Muscle of arm (tissue), 14 donors: ENCODE measurements around the gene PDE3B. TPM values are rescaled to one million over a fixed set of nuclear protein-coding genes. Genes with fewer than 3 reads are reported as not detected.
"Not testable (repeated sequence)": the region's sequence is repeated elsewhere in the genome, so short reads cannot be mapped to it uniquely, and the experiment has no call there.

Experiments used
- DNase-seq: peaks from one replicate; pipeline ENCODE4 v3.0.0-alpha.2; 2013
- long read RNA-seq, 11 donors: transcript quantifications; one replicate each; lab custom pipeline, GENCODE V29; 2026
- polyA plus RNA-seq, 12 donors: library from polyadenylated mRNA; unstranded; fragments of 120-200 nt; gene quantifications; one replicate each; pipeline ENCODE4 v1.2.1, GENCODE V29; 2013; ENCODE audit not compliant: insufficient read length in 12 of 12

Gene PDE3B
- 1 to 10 TPM in 11 of 12 donors, not detected in 1; 1.3 to 5.6 (median 2.1) TPM for polyA plus RNA-seq
- long read RNA-seq, donor 1, full-length matches to known transcripts, result 3 of 13 reads
- long read RNA-seq, donor 1, partial matches to known transcripts, result 10 of 13 reads
- long read RNA-seq, donor 1, other reads (novel, unspliced or antisense), result 0 of 13 reads
- long read RNA-seq, donor 2, result 0 reads
- long read RNA-seq, donor 3, result 0 reads
- long read RNA-seq, donor 4, result 0 reads
- long read RNA-seq, donor 5, result 0 reads
- long read RNA-seq, donor 6, full-length matches to known transcripts, result 1 of 1 reads
- long read RNA-seq, donor 6, partial matches to known transcripts, result 0 of 1 reads
- long read RNA-seq, donor 6, other reads (novel, unspliced or antisense), result 0 of 1 reads
- long read RNA-seq, donor 7, full-length matches to known transcripts, result 1 of 1 reads
- long read RNA-seq, donor 7, partial matches to known transcripts, result 0 of 1 reads
- long read RNA-seq, donor 7, other reads (novel, unspliced or antisense), result 0 of 1 reads
- long read RNA-seq, donor 8, result 0 reads
- long read RNA-seq, donor 9, result 0 reads
- long read RNA-seq, donor 10, result 0 reads
- long read RNA-seq, donor 11, result 0 reads

- DNase-seq, result peak; percentile 57
These were observed at the start of gene PDE3B for GRCh38 chr11:14643697-14644225. TSS of gene PDE3B (plus strand) at chr11:14643804. CDS start at chr11:14644076, 272 bp downstream.

DNA sequence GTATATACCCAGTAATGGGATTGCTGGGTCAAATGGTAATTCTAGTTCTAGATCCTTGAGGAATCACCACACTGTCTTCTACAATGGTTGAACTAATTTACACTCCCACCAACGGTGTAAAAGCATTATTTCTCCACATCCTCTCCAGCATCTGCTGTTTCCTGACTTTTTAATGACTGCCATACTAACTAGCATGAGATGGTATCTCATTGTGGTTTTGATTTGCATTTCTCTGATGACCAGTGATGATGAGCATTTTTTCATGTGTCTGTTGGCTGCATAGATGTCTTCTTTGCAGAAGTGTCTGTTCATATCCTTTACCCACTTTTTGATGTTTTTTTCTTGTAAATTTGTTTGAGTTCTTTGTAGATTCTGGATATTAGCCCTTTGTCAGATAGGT, 48.3 kb upstream of the PDE3B start:
- DNase-seq, result not testable (repeated sequence)

DNA sequence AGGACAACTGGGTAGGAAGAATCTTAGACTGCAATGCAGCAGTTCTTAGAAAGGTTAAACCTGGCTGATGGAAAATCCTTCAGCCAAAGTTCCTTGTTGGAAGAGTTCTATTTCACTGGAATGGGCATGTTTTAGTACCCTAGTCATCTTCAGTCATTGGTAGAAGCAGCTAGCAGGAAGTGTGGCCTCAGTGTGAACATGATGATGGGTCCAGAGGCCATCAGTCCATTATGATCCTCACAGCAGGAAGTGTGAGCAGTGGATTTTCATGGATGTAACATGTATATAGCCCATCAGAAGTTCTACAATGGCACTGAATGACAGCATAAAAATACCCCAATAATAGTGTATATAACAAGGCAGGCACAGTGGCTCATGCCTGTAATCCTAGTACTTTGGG, 35.9 kb upstream of the PDE3B start:
- DNase-seq, result no peak

DNA sequence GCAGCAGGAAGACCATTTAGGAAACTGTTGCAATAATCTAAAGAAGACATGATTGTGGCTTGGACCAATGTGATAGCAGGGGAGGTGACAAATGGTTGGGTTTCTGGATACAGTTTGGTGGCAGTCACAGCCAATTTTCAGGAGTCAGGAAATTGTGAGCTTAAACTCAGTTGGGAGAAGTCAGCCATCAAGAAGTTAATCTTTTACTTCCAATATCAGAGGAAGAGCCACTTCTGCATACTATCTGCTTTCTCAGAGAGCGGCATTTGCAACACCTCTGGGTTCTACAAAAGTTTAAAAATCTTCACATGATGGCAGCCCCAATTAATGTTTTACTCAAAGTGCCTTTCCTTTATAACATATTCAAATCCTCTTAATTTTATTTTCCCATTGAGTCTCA, 33.7 kb upstream of the PDE3B start:
- DNase-seq, result no peak

GRCh38 chr11:14611939-14612338, 31.7 kb upstream of the PDE3B start:
- DNase-seq, result no peak

- DNase-seq, result no peak
These were observed 30.9 kb upstream of the PDE3B start for GRCh38 chr11:14612694-14613093.

DNA sequence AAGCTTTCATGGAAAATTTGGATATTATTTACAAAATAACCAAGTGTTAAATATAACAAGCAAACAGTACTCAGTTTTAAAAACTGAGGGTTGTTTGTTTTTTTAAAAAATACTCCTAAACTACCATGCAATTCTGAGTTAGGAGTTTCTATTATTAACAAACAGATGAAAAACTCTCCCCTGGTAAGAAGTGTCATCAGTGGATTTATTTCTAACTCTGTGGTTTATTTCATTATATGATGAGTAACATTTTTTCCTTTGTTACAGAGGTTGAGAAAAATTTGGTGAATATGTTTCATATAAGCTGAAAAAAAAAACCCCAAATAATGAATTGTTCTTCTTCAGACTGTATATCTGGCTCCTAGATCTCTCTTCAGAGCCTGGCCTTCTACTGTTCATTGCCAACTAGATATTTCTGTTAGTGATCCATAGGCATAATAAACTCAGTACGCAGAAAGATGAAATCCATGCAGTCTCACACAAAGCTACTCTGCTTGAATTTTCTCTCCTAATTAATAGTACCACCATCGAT, 29.4 kb upstream of the PDE3B start:
- no peak for DNase-seq

GRCh38 chr11:14617241-14618027, 26.2 kb upstream of the PDE3B start:
- no peak for DNase-seq

- DNase-seq, result no peak
These were observed 25.5 kb upstream of the PDE3B start for GRCh38 chr11:14618060-14618459.

DNA sequence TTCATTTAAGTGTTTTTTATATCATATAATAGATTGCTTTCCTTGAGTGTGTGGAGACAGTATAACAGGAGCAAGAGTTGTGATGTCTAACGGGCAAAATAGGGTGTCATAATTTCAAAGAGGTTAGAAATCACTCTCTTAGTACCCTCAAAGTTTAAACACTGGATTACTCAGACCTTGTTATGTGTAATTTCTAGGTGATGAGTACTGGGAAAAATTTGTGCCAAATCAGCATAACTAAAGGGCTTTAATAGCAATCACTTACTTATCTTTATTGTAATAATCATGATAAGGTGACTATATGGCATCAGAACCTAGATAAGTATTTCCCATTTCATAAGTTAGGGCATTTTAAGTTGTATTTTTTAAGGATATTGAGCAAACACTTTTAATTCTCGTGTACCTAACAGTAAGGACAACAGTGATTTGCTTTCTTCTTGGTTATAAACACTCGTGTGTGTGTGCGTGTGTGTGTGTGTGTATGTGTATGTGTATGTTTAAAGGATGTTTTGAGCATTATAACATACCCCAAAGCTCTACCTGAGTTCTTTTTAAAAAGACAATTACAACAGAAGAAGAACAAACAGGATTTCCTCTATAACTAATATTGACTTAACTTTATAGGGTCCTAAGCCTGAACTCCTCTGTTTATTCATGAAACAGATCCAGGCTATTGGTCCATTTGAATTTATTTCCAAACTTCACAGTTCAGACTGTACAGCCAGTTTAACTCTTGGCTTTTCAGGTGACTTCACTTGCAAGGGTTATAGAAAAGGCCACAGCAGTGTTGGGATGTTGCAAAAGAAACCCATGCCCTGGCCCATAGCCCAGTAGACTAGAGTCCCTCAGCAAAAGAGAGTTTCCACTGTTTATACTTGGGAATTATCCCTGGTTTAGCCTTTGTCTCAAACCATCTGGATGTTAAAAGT, 23.7 kb upstream of the PDE3B start:
- no peak for DNase-seq

GRCh38 chr11:14622223-14622954, 21.2 kb upstream of the PDE3B start:
- DNase-seq, result no peak

DNA sequence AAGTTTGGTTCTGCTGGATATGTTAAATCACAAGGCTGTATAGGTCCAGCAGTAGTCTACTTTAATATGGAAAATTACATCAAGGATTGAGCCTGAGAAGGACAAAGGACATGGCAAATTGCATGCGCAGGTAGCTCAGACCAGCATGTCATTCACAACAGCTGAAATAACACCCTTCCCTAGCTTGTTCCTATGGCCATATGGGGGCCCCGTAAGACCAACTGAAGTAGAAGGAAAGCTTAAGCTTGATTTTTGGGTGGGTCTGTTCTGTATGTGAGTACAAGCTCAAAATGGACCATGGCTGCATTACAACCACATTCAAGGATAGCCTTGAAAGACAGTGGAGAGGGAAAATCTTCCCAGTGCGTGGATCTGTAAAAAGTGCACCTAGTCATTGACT, 20.6 kb upstream of the PDE3B start:
- no peak for DNase-seq

- no peak for DNase-seq
These were observed 17.9 kb upstream of the PDE3B start for GRCh38 chr11:14625586-14626205.

DNA sequence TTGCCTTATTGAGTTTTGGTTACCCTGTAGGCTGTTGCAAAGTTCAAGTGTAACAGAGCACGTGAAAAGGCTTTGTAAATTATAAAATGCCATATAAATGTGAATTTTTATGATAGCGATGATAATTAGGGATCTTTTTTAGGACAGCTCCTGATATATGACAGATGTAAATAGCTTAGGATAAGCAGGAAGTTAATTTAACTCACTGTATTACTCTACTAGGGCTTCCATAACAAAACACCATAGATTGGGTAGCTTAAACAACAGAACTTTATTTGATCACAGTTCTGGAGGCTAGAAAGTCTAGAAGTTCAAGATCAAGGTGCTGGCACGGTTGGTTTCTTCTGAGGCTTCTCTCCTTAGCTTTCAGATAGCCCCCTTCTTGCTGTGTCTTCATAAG, 17.0 kb upstream of the PDE3B start:
- no peak for DNase-seq

- DNase-seq, result not testable (repeated sequence)
These were observed 9.9 kb upstream of the PDE3B start for GRCh38 chr11:14633506-14634224.

DNA sequence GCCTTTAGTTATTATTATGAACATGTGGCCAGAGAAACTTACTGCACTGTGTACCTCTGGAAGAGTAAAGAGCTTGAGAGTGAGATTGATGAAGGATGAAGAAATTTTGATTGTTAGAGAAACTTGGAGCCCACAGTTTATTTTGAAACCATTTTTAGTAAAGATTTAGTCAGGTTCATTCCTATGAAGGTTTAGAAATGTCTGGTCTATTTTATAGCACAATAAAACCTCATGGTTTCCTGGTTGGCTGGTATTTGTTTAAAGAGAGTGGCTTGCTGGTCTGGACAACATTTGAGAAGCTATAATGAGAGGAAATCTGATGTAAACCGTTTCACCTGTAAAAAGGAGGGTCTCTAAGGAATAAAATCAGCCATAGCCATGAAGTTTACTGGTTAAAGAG, 8.8 kb upstream of the PDE3B start:
- DNase-seq, result no peak

GRCh38 chr11:14635546-14635945, 8.1 kb upstream of the PDE3B start:
- DNase-seq, result no peak

DNA sequence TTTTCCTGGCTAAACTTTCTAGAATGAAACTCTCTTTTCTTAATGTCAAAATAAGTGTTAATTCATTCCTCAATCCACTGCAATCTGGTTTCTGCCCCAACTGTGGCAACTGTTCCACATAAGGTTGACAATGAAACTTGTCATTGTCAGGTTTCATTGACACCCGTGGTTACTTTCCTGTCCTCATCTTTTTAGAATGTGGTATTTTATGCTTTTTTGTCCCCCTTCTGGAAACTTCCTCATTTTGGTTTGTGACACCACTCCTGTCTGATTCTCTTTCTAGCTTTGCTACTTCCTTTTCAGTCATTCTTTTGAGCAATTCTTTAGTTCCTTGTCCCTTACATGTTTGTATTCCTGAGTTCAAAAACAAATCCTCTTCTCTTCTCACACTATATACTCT, 7.5 kb upstream of the PDE3B start:
- no peak for DNase-seq

DNA sequence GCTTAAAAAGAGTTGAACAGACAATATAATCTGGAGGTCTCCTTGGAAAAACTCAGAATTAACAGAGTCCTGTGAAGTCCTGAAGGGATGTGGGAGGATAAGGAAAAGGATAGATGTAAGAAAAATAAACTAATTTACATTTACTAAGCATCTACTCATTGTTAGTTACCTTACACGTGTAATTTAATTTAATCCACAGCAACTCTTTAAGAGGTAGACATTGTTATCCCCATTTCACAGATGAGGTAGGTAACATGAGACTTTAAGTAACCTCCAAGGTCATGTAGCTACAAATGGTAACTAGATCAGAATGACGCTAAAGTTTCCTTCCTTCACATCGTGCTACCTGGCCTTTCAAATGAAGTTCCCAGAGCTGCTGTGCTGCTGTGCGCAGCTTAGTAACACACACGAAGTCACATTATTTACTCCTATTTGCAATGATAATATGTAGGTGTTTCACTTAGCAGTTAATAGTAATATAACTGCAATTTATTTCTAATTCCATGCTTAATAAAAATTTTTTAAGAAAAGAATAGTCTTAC, 5.7 kb upstream of the PDE3B start:
- no peak for DNase-seq
